CD14-positive monocyte (primary cell): ENCODE results near the gene HLA-DRA. TPM values are rescaled to one million over a fixed set of nuclear protein-coding genes. Genes with fewer than 3 reads are reported as not detected.

Source experiments
- DNase-seq, 3 donors: peaks; one replicate each; pipeline ENCODE4 v3.0.0-alpha.2; 2011 to 2022
- H2AFZ ChIP-seq: 2 replicates; pipeline ENCODE4 v1.6.0; 2012; ENCODE audit warnings: mild to moderate bottlenecking, low read depth, low read length, inconsistent platforms; ENCODE audit not compliant: insufficient read depth, poor library complexity, severe bottlenecking
- H3K27ac ChIP-seq, 2 donors: 1 replicate in 1 of 2; 2 replicates in 1 of 2; pipeline ENCODE4 v1.5.1; 2012 to 2013; ENCODE audit warnings: low read length in 2 of 2, control low read depth in 1 of 2, inconsistent platforms in 1 of 2, low read depth in 1 of 2, mild to moderate bottlenecking in 1 of 2
- H3K27me3 ChIP-seq, 2 donors: one replicate each; pipeline versions ENCODE4 v1.6.0 to v1.6.1; 2011 to 2013; ENCODE audit warnings: low read length in 2 of 2; ENCODE audit not compliant: control insufficient read depth in 2 of 2, insufficient read depth in 2 of 2
- H3K36me3 ChIP-seq, 2 donors: replicated peaks in 1 of 2; 1 replicate in 1 of 2; 2 replicates in 1 of 2; pipeline versions ENCODE4 v1.5.1 to v1.6.1; 2012 to 2013; ENCODE audit warnings: low read length in 2 of 2, control low read depth in 1 of 2, inconsistent platforms in 1 of 2, mild to moderate bottlenecking in 1 of 2; ENCODE audit not compliant: insufficient read depth in 2 of 2, control insufficient read depth in 1 of 2
- H3K4me1 ChIP-seq, 2 donors: 1 replicate in 1 of 2; 2 replicates in 1 of 2; pipeline versions ENCODE4 v1.5.1 to v1.6.1; 2012 to 2013; ENCODE audit warnings: low read length in 2 of 2, control low read depth in 1 of 2, inconsistent platforms in 1 of 2, mild to moderate bottlenecking in 1 of 2, moderate library complexity in 1 of 2; ENCODE audit not compliant: insufficient read depth in 2 of 2, control insufficient read depth in 1 of 2
- H3K4me2 ChIP-seq: replicated peaks from 2 replicates; pipeline ENCODE3; 2012; ENCODE audit warnings: low read length, moderate library complexity, mild to moderate bottlenecking; ENCODE audit not compliant: poor library complexity, severe bottlenecking; ENCODE audit errors: extremely low read depth
- H3K4me3 ChIP-seq, 3 experiments: fragments of 200-600 bp in 1 of 3; sonication (generic) in 1 of 3; replicated peaks in 1 of 3; 1 replicate in 2 of 3; 2 replicates in 1 of 3; pipeline ENCODE4 v1.5.1; 2011 to 2013; ENCODE audit warnings: low read length in 3 of 3, mild to moderate bottlenecking in 3 of 3, control low read depth in 2 of 3, low read depth in 2 of 3, inconsistent platforms in 1 of 3, moderate library complexity in 1 of 3
- H3K79me2 ChIP-seq: 2 replicates; pipeline ENCODE4 v1.6.0; 2012; ENCODE audit warnings: mild to moderate bottlenecking, control low read depth, inconsistent platforms, low read length, moderate library complexity; ENCODE audit not compliant: insufficient read depth
- H3K9ac ChIP-seq: 2 replicates; pipeline ENCODE4 v1.6.0; 2017; ENCODE audit warnings: low read length, mild to moderate bottlenecking; ENCODE audit not compliant: insufficient read depth, poor library complexity, severe bottlenecking
- H3K9me3 ChIP-seq, 2 donors: replicated peaks in 1 of 2; 1 replicate in 1 of 2; 2 replicates in 1 of 2; pipeline versions ENCODE4 v1.5.1 to v1.6.1; 2012 to 2013; ENCODE audit warnings: low read length in 2 of 2, control low read depth in 1 of 2; ENCODE audit not compliant: control insufficient read depth in 1 of 2, insufficient read depth in 1 of 2
- H4K20me1 ChIP-seq: 2 replicates; pipeline ENCODE4 v1.6.0; 2012; ENCODE audit warnings: mild to moderate bottlenecking, low read length, control low read depth, moderate library complexity; ENCODE audit not compliant: insufficient read depth
- H3K27ac Mint-ChIP-seq, 7 donors: one replicate each; pipeline ENCODE4 v1.8.0; 2020; ENCODE audit warnings: mild to moderate bottlenecking in 7 of 7, mixed read lengths in 7 of 7, moderate library complexity in 6 of 7, inconsistent platforms in 2 of 7
- H3K27me3 Mint-ChIP-seq, 3 donors: one replicate each; pipeline ENCODE4 v1.8.0; 2021 to 2022; ENCODE audit warnings: low read depth in 3 of 3, mild to moderate bottlenecking in 3 of 3, mixed read lengths in 3 of 3, moderate library complexity in 3 of 3, inconsistent platforms in 1 of 3
- H3K36me3 Mint-ChIP-seq, 2 donors: one replicate each; pipeline ENCODE4 v1.8.0; 2020; ENCODE audit warnings: mixed read lengths in 2 of 2, inconsistent platforms in 1 of 2, mild to moderate bottlenecking in 1 of 2
- H3K4me1 Mint-ChIP-seq: one replicate; pipeline ENCODE4 v1.8.0; 2020; ENCODE audit warnings: mild to moderate bottlenecking, mixed read lengths
- H3K4me3 Mint-ChIP-seq, 2 donors: one replicate each; pipeline ENCODE4 v1.8.0; 2020; ENCODE audit warnings: mild to moderate bottlenecking in 2 of 2, mixed read lengths in 2 of 2, moderate library complexity in 1 of 2
- H3K9me3 Mint-ChIP-seq, 7 donors: one replicate each; pipeline ENCODE4 v1.8.0; 2020 to 2022; ENCODE audit warnings: mixed read lengths in 7 of 7, mild to moderate bottlenecking in 6 of 7, moderate library complexity in 6 of 7, inconsistent platforms in 2 of 7
- CTCF ChIP-seq: fragments of 200-600 bp; IDR thresholded peaks from one replicate; pipeline ENCODE4 v1.8.0; 2022; ENCODE audit warnings: antibody characterized with exemption, mild to moderate bottlenecking
- WGBS: methylation state at CpG from one replicate; pipeline ENCODE4 v1.1.5; 2013; ENCODE audit warnings: missing lambda C conversion rate; ENCODE audit not compliant: insufficient coverage; 5-methylcytosine and 5-hydroxymethylcytosine counted together
- intact Hi-C, 2 donors: fragments of 100-400 bp; cut with micrococcal nuclease; formaldehyde crosslinking; loops; one replicate each; pipeline versions ENCODE4 v1.15.0 to v1.15.1; 2023
- polyA plus RNA-seq, 3 donors: library from polyadenylated mRNA; depleted of rRNA in 1 of 3; unstranded in 2 of 3; stranded (reverse) in 1 of 3; fragments of 300-500 nt in 2 of 3; fragments of >200 nt in 1 of 3; fragmentation: Illumina TruSeq in 2 of 3; gene quantifications; 1 replicate in 2 of 3; 2 replicates in 1 of 3; pipeline ENCODE4 v1.2.3, GENCODE V29; 2012 to 2021

The HLA-DRA gene
- polyA plus RNA-seq, 3 donors = 4,194 to 5,181 (median 4,943) TPM

DNA sequence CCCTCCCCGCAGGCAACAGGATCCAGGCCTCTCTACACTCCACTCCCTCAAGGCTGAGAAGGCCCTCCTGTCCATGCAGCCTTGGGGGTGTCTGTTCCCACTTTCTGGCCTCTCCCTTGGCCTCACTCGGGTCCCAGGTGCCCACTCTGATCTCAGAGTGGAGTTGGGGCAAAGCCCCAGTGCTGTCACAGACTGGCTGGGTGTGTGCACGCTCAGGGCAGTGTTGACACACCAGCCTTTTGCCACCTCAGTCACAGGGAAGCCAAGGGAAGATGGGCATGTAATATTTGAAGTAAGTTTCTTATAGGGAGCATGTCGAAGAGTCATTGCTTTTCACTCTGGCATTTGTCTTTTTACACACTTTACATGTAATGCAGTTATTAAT, 44.9 kb downstream of the HLA-DRA start:
- Histone ChIP-seq H3K79me2 (no peaks in the 10 kb centered on the region), H3K27me3 (no peaks in the 10 kb centered on the region), H3K9ac (no peak overlapping the region), H3K4me2 (no peak overlapping the region), H3K9me3 (no peaks in the 10 kb centered on the region), H3K27ac (no peak overlapping the region), H3K36me3 (no peaks in the 10 kb centered on the region), H2AFZ (no peak overlapping the region), H3K4me3 (no peak overlapping the region), H3K4me1 (peaks cover 0 to 10% of the 10 kb centered on the region in 2 donors), H4K20me1 (no peaks in the 10 kb centered on the region)
- Mint-ChIP-seq H3K9me3 (peaks cover 0 to 2% (median 0%) of the 10 kb centered on the region in 7 donors), H3K36me3 (peaks cover 0 to 1% of the 10 kb centered on the region in 2 donors), H3K27ac (peak overlapping the region in 1 of 7 donors; percentile 46), H3K4me1 (peaks cover 10% of the 10 kb centered on the region), H3K4me3 (no peak overlapping the region), H3K27me3 (no peaks in the 10 kb centered on the region)
- no peak for DNase-seq
- no peak for TF ChIP-seq CTCF
- intact Hi-C loops = loop anchor here (10.0 kb wide), 2 partner anchors 50 to 90 kb away; partner anchors contain the start of gene HLA-DRB5 (in 1 of the 2)
- 61% methylated on average over 3 of the region's 4 CpGs for WGBS

GRCh38 chr6:32488083-32488482, 48.4 kb downstream of the HLA-DRA start:
- intact Hi-C loops = loop anchor here (10.0 kb wide), 2 partner anchors 47 to 87 kb away; partner anchors contain the start of gene HLA-DRB5 (in 1 of the 2)

More at GRCh38 chr6:32488083-32488482, 48.4 kb downstream of the HLA-DRA start:
- no peaks in the 10 kb centered on the region for H3K27me3 Mint-ChIP-seq
- H3K27me3 ChIP-seq = no peaks in the 10 kb centered on the region
- TF ChIP-seq CTCF = no peak
- peaks cover 0 to 4% (median 0%) of the 10 kb centered on the region in 7 donors for H3K9me3 Mint-ChIP-seq
- no peak overlapping the region for H3K27ac Mint-ChIP-seq
- H3K36me3 ChIP-seq = no peaks in the 10 kb centered on the region
- no CpG with 5 or more reads among the region's 1 CpG for WGBS
- no peak overlapping the region for H3K4me3 Mint-ChIP-seq
- H3K4me1 ChIP-seq = no peaks in the 10 kb centered on the region
- DNase-seq = no peak
- H3K4me3 ChIP-seq = no peak overlapping the region
- H3K4me1 Mint-ChIP-seq = peaks cover 11% of the 10 kb centered on the region
- H4K20me1 ChIP-seq = no peaks in the 10 kb centered on the region
- H3K27ac ChIP-seq = no peak overlapping the region
- H3K9me3 ChIP-seq = no peaks in the 10 kb centered on the region
- H3K9ac ChIP-seq = no peak overlapping the region
- no peaks in the 10 kb centered on the region for H3K79me2 ChIP-seq
- H2AFZ ChIP-seq = no peak overlapping the region
- H3K4me2 ChIP-seq = no peak overlapping the region
- no peaks in the 10 kb centered on the region for H3K36me3 Mint-ChIP-seq
